Uterus (tissue), 2 donors: ENCODE data around the gene KLHL12.

Source experiments
- POLR2A ChIP-seq, 2 donors: fragments of 450-650 bp; IDR thresholded peaks; one replicate each; pipeline ENCODE4 v1.6.1; 2016; ENCODE audit warnings: antibody characterized with exemption in 2 of 2, mild to moderate bottlenecking in 1 of 2, moderate library complexity in 1 of 2
- TF ChIP-seq, protein P1 (sequence below), 4 experiments: fragments of 200-600 bp in 2 of 4; fragments of 450-650 bp in 2 of 4; sonication (generic) in 2 of 4; IDR thresholded peaks; one replicate each; pipeline ENCODE4 v1.5.1; 2016 to 2019; ENCODE audit warnings: antibody characterized with exemption in 4 of 4, mild to moderate bottlenecking in 2 of 4, moderate library complexity in 1 of 4

GRCh38 chr1:202952818-202953217, 25.8 kb upstream of the KLHL12 start:
- TF ChIP-seq, protein P1, sequence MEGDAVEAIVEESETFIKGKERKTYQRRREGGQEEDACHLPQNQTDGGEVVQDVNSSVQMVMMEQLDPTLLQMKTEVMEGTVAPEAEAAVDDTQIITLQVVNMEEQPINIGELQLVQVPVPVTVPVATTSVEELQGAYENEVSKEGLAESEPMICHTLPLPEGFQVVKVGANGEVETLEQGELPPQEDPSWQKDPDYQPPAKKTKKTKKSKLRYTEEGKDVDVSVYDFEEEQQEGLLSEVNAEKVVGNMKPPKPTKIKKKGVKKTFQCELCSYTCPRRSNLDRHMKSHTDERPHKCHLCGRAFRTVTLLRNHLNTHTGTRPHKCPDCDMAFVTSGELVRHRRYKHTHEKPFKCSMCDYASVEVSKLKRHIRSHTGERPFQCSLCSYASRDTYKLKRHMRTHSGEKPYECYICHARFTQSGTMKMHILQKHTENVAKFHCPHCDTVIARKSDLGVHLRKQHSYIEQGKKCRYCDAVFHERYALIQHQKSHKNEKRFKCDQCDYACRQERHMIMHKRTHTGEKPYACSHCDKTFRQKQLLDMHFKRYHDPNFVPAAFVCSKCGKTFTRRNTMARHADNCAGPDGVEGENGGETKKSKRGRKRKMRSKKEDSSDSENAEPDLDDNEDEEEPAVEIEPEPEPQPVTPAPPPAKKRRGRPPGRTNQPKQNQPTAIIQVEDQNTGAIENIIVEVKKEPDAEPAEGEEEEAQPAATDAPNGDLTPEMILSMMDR (IDR thresholded peaks at IDR 0.05) = no peak
- TF ChIP-seq POLR2A (IDR thresholded peaks at IDR 0.05) = no peak
